HepG2 (cell line): ENCODE measurements around the gene KDM2B. TPM values are rescaled to one million over a fixed set of nuclear protein-coding genes. Genes with fewer than 3 reads are reported as not detected.

Experiments used
- ATAC-seq: fragments of 200-7000 bp; cut with Tn5 transposase; 3 replicates; pipeline ENCODE4 v1.9.1; 2020; ENCODE audit warnings: mild to moderate bottlenecking, moderate library complexity
- BruUV-seq: library from RNA; stranded (reverse); fragments of 400-500 nt; replicated peaks from 2 replicates; lab custom pipeline; 2021; lab: Mats Ljungman, UMichigan
- CTCF ChIA-PET: fragments of 300-600 bp; formaldehyde crosslinking; extraction: SDS; loops from one replicate; lab custom pipeline; 2021; ENCODE audit warnings: low total read pairs, inconsistent platforms, low intra/inter-chr PET ratio; lab: Yijun Ruan, JAX
- POLR2A ChIA-PET: fragments of 350-600 bp; sonication (Branson Sonifier 250); formaldehyde crosslinking; loops from one replicate; lab custom pipeline; 2020; ENCODE audit warnings: antibody characterized with exemption, inconsistent platforms; lab: Yijun Ruan, JAX
- DNase-seq: peaks from one replicate; pipeline ENCODE4 v3.0.0-alpha.2; 2015; ENCODE audit warnings: low spot score
- FAIRE-seq: peaks from 3 replicates; lab custom pipeline; 2011; peaks lifted over from hg19 to GRCh38; lab: Jason Lieb, UNC
- H2AFZ ChIP-seq: one replicate; pipeline ENCODE4 v1.6.1; 2011; ENCODE audit warnings: low read length, inconsistent platforms
- H3K27ac ChIP-seq: fragments of 300-600 bp; 3 replicates; pipeline ENCODE4 v1.8.0; 2011; ENCODE audit warnings: mixed run types, mild to moderate bottlenecking, mixed read lengths, low read length, inconsistent platforms; ENCODE audit not compliant: insufficient read depth; ENCODE audit errors: extremely low read length
- H3K27me3 ChIP-seq, 2 experiments: fragments of 200-600 bp in 1 of 2; 2 replicates in 1 of 2; 3 replicates in 1 of 2; pipeline versions ENCODE4 v1.6.0 to v1.8.0; 2011; ENCODE audit warnings: low read length in 2 of 2, mild to moderate bottlenecking in 2 of 2, moderate library complexity in 2 of 2, inconsistent platforms in 1 of 2; ENCODE audit not compliant: insufficient read depth in 2 of 2, control insufficient read depth in 1 of 2
- H3K36me3 ChIP-seq, 2 experiments: fragments of 200-600 bp in 1 of 2; replicated peaks in 1 of 2; 2 replicates in 1 of 2; 3 replicates in 1 of 2; pipeline versions ENCODE4 v1.5.1 to v1.8.0; 2011; ENCODE audit warnings: low read length in 2 of 2, inconsistent platforms in 1 of 2; ENCODE audit not compliant: insufficient read depth in 2 of 2, control insufficient read depth in 1 of 2
- H3K4me1 ChIP-seq: 2 replicates; pipeline ENCODE4 v1.5.1; 2012; ENCODE audit warnings: low read length, inconsistent platforms; ENCODE audit not compliant: insufficient read depth
- H3K4me2 ChIP-seq: 2 replicates; pipeline ENCODE4 v1.6.0; 2011; ENCODE audit warnings: low read depth, low read length, inconsistent platforms
- H3K4me3 ChIP-seq, 3 experiments: fragments of 200-600 bp in 1 of 3; sonication (generic), shearing (Covaris generic) in 1 of 3; replicated peaks in 1 of 3; 2 replicates each; pipeline ENCODE4 v1.5.1; 2011 to 2016; ENCODE audit warnings: low read length in 3 of 3, inconsistent platforms in 2 of 3, low read depth in 2 of 3, mild to moderate bottlenecking in 2 of 3, control low read depth in 1 of 3, mixed read lengths in 1 of 3; ENCODE audit not compliant: insufficient read depth in 1 of 3
- H3K79me2 ChIP-seq: one replicate; pipeline ENCODE4 v1.6.1; 2011; ENCODE audit warnings: low read length, inconsistent platforms; ENCODE audit not compliant: insufficient read depth
- H3K9ac ChIP-seq: 2 replicates; pipeline ENCODE4 v1.6.0; 2011; ENCODE audit warnings: mild to moderate bottlenecking, low read depth, low read length, inconsistent platforms; ENCODE audit not compliant: insufficient read depth
- H3K9me3 ChIP-seq: 2 replicates; pipeline ENCODE4 v1.5.1; 2012; ENCODE audit warnings: mild to moderate bottlenecking, low read length
- H4K20me1 ChIP-seq: 2 replicates; pipeline ENCODE4 v1.6.0; 2011; ENCODE audit warnings: inconsistent platforms, mild to moderate bottlenecking, low read length, moderate library complexity; ENCODE audit not compliant: insufficient read depth
- BHLHE40 ChIP-seq: IDR thresholded peaks from 2 replicates; pipeline ENCODE4 v1.6.1; 2011; ENCODE audit warnings: low read length, improper control_type of control experiment
- KLF15 ChIP-seq: sonication (generic); formaldehyde crosslinking; IDR thresholded peaks from 2 replicates; pipeline ENCODE4 v1.8.1; 2023; ENCODE audit warnings: borderline replicate concordance, mild to moderate bottlenecking, inconsistent platforms, missing genetic modification reagents, mixed read lengths
- POLR2A ChIP-seq, 2 experiments: IDR thresholded peaks; 2 replicates each; pipeline ENCODE4 v1.6.1; 2011; ENCODE audit warnings: low read depth in 2 of 2, low read length in 2 of 2, mild to moderate bottlenecking in 1 of 2, moderate library complexity in 1 of 2; ENCODE audit not compliant: insufficient read depth in 1 of 2
- RFX1 ChIP-seq: fragments of 450-650 bp; IDR thresholded peaks from 2 replicates; pipeline ENCODE4 v1.6.1; 2017
- SALL1 ChIP-seq: sonication (generic); formaldehyde crosslinking; IDR thresholded peaks from 2 replicates; pipeline ENCODE4 v1.8.0; 2022; ENCODE audit warnings: mild to moderate bottlenecking, missing genetic modification reagents
- ZFP36L1 ChIP-seq: sonication (generic); formaldehyde crosslinking; IDR thresholded peaks from 2 replicates; pipeline ENCODE4 v1.8.0; 2022; ENCODE audit warnings: mild to moderate bottlenecking, missing genetic modification reagents, moderate library complexity
- ZNF263 ChIP-seq: sonication (generic); formaldehyde crosslinking; IDR thresholded peaks from 2 replicates; pipeline ENCODE4 v1.4.0; 2020; ENCODE audit warnings: missing genetic modification reagents
- ZNF33A ChIP-seq: sonication (generic); formaldehyde crosslinking; IDR thresholded peaks from 2 replicates; pipeline ENCODE4 v1.5.1; 2020; ENCODE audit warnings: missing genetic modification reagents, mild to moderate bottlenecking, moderate library complexity, borderline replicate concordance
- ZNF431 ChIP-seq: sonication (generic); formaldehyde crosslinking; IDR thresholded peaks from 2 replicates; pipeline ENCODE4 v1.9.0; 2022; ENCODE audit warnings: missing genetic modification reagents, low read depth, mild to moderate bottlenecking, borderline replicate concordance
- ZNF782 ChIP-seq: sonication (generic); formaldehyde crosslinking; IDR thresholded peaks from 2 replicates; pipeline ENCODE4 v1.4.0; 2020; ENCODE audit warnings: missing genetic modification reagents, mild to moderate bottlenecking, borderline replicate concordance
- ZNF816 ChIP-seq: sonication (generic); formaldehyde crosslinking; IDR thresholded peaks from 2 replicates; pipeline ENCODE4 v1.8.0; 2022; ENCODE audit warnings: missing genetic modification reagents, mild to moderate bottlenecking, borderline replicate concordance
- WGBS: methylation state at CpG from one replicate; pipeline ENCODE4 v1.1.6; 2017; ENCODE audit warnings: low lambda C conversion rate; 5-methylcytosine and 5-hydroxymethylcytosine counted together
- in situ Hi-C: cut with HindIII; loops from 2 replicates; pipeline ENCODE4 v1.10.0; 2017; ENCODE audit warnings: low pct_unique_long_range_greater_than_20kb; ENCODE audit not compliant: extremely low pct_ligation_motif_present
- intact Hi-C: fragments of 100-400 bp; cut with micrococcal nuclease; formaldehyde crosslinking; loops from one replicate; pipeline ENCODE4 v1.10.0; 2022; ENCODE audit not compliant: unreplicated experiment
- polyA plus RNA-seq, 8 experiments: library from polyadenylated mRNA; depleted of rRNA in 3 of 8; stranded (reverse) in 7 of 8; unstranded in 1 of 8; fragments of >200 nt; fragmentation: Illumina TruSeq in 4 of 8; extraction: Trizol in 4 of 8; gene quantifications; 2 replicates each; pipeline versions ENCODE4 v1.2.1 to v1.2.3, GENCODE V29; 2011 to 2016; ENCODE audit warnings: low read depth in 4 of 8, missing spikeins in 1 of 8, mixed read lengths in 1 of 8; ENCODE audit not compliant: insufficient read depth in 1 of 8
- total RNA-seq, 5 experiments: library from RNA; depleted of rRNA; stranded (reverse); fragments of >200 nt; fragmentation: Illumina TruSeq; extraction: Trizol; gene quantifications; 2 replicates each; pipeline ENCODE4 v1.2.3, GENCODE V29; 2016; ENCODE audit warnings: low read depth in 1 of 5
- TF ChIP-seq, protein P1 (sequence below): sonication (generic); formaldehyde crosslinking; conservative IDR thresholded peaks from 2 replicates; pipeline ENCODE4 v1.8.0; 2022; ENCODE audit warnings: missing genetic modification reagents
- TF ChIP-seq, protein P2 (sequence below): sonication (generic); formaldehyde crosslinking; IDR thresholded peaks from 2 replicates; pipeline ENCODE4 v1.4.0; 2020; ENCODE audit warnings: mild to moderate bottlenecking, missing genetic modification reagents
- TF ChIP-seq, protein P3 (sequence below): sonication (generic); formaldehyde crosslinking; IDR thresholded peaks from 2 replicates; pipeline ENCODE4 v1.5.1; 2020; ENCODE audit warnings: mild to moderate bottlenecking, missing genetic modification reagents, moderate library complexity

KDM2B gene
- total and polyA plus RNA-seq, 2 of the 13 experiments (the other 11 are each of a cell fraction or from before 2014, with no cell fraction given), result 17.5 to 26.1 TPM

DNA sequence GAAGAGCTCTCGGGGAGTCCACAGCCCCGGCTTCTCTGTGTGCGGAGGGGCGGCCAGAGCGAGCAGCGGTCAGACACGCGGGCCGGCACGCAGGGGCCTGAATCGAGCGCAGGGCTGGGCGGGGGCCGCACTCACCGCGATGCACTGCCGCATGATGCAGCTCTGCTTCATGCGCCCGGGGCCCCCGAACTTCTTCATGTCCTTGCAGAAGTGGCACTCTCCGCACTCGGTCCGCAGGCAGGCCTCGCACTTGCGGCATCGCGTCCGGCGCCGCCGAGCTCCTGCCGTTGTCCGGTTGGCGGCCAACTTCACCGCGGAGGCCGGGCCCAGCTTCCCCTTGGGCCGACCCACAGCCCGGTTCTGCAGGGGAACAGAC lies 127.8 kb downstream of the KDM2B start (continued):
- TF ChIP-seq, protein P1, sequence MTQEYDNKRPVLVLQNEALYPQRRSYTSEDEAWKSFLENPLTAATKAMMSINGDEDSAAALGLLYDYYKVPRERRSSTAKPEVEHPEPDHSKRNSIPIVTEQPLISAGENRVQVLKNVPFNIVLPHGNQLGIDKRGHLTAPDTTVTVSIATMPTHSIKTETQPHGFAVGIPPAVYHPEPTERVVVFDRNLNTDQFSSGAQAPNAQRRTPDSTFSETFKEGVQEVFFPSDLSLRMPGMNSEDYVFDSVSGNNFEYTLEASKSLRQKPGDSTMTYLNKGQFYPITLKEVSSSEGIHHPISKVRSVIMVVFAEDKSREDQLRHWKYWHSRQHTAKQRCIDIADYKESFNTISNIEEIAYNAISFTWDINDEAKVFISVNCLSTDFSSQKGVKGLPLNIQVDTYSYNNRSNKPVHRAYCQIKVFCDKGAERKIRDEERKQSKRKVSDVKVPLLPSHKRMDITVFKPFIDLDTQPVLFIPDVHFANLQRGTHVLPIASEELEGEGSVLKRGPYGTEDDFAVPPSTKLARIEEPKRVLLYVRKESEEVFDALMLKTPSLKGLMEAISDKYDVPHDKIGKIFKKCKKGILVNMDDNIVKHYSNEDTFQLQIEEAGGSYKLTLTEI (CRISPR knock-in tag), result no peak
- TF ChIP-seq ZNF816 (CRISPR knock-in tag), result no peak
- TF ChIP-seq RFX1, result no peak
- no peak for TF ChIP-seq ZNF431 (CRISPR knock-in tag)
- no peak for TF ChIP-seq POLR2A (IDR thresholded peaks at IDR 0.05; ENCODE audit: insufficient read depth in 1 of 2, low read depth in 2 of 2, low read length in 2 of 2)
- TF ChIP-seq ZNF33A (CRISPR knock-in tag), result no peak
- no peak for TF ChIP-seq ZFP36L1 (CRISPR knock-in tag)
- no peak for TF ChIP-seq SALL1
- TF ChIP-seq KLF15 (CRISPR knock-in tag), result no peak
- no peak for TF ChIP-seq BHLHE40
- TF ChIP-seq ZNF782 (CRISPR knock-in tag), result no peak

DNA sequence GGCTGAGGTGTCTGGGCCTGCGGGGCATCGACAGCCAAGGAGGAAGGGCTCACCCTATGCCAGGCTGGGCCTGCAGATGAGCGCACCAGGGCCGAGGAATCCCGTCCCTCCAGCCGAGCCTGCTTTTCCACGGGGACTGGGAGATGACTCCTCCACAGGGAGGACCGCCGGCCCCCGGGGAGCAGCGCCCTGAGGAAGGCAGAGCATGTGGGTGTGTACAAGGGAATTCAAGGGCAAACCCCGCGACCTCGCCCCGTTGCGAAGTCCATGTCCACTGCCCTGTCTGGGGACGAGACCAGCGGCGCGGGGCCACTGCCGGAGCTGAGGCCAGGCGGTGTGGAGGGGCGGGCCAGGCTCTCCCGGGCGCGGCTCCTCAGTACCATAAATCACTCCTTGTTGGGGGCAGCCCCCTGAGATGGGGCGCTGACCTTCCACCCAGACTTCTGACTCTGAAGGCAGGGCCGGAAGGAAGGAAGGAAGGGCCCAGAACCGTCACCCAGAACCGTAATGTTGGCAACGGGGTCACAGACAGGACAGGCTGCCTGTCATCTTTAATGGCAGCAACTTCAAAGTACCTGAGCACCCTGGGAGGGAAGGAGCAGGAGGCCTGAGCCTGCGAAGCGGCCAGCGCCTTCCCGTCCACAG lies 128.4 kb downstream of the KDM2B start:
- in situ Hi-C loops, result no loop called here
- 94% methylated on average over 20 of the region's 35 CpGs for WGBS
- Histone ChIP-seq H3K9ac (no peak overlapping the region), H3K4me3 (no peak overlapping the region), H4K20me1 (peaks cover 3% of the 10 kb centered on the region; the same call in 1 of the 2 replicates), H3K27me3 (no peaks in the 10 kb centered on the region), H3K36me3 (peaks cover 12 to 40% of the 10 kb centered on the region in 2 experiments; a peak in 4 of 5 replicates), H3K27ac (no peak overlapping the region), H3K4me1 (0 out of 2 replicates have a peak, but pooled peaks cover 5% of the 10 kb centered on the region), H3K79me2 (peaks cover 39% of the 10 kb centered on the region), H3K9me3 (no peaks in the 10 kb centered on the region), H2AFZ (no peak overlapping the region), H3K4me2 (no peak overlapping the region)
- ATAC-seq (no peak), FAIRE-seq (no peak), DNase-seq (no peak)
- intact Hi-C loops, result no loop called here
- CTCF ChIA-PET, result no interaction called here
- no TSS peak for BruUV-seq
- POLR2A ChIA-PET, result no interaction called here
- TF ChIP-seq, protein P2, sequence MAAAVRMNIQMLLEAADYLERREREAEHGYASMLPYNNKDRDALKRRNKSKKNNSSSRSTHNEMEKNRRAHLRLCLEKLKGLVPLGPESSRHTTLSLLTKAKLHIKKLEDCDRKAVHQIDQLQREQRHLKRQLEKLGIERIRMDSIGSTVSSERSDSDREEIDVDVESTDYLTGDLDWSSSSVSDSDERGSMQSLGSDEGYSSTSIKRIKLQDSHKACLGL (CRISPR knock-in tag), result no peak
- TF ChIP-seq, protein P3, sequence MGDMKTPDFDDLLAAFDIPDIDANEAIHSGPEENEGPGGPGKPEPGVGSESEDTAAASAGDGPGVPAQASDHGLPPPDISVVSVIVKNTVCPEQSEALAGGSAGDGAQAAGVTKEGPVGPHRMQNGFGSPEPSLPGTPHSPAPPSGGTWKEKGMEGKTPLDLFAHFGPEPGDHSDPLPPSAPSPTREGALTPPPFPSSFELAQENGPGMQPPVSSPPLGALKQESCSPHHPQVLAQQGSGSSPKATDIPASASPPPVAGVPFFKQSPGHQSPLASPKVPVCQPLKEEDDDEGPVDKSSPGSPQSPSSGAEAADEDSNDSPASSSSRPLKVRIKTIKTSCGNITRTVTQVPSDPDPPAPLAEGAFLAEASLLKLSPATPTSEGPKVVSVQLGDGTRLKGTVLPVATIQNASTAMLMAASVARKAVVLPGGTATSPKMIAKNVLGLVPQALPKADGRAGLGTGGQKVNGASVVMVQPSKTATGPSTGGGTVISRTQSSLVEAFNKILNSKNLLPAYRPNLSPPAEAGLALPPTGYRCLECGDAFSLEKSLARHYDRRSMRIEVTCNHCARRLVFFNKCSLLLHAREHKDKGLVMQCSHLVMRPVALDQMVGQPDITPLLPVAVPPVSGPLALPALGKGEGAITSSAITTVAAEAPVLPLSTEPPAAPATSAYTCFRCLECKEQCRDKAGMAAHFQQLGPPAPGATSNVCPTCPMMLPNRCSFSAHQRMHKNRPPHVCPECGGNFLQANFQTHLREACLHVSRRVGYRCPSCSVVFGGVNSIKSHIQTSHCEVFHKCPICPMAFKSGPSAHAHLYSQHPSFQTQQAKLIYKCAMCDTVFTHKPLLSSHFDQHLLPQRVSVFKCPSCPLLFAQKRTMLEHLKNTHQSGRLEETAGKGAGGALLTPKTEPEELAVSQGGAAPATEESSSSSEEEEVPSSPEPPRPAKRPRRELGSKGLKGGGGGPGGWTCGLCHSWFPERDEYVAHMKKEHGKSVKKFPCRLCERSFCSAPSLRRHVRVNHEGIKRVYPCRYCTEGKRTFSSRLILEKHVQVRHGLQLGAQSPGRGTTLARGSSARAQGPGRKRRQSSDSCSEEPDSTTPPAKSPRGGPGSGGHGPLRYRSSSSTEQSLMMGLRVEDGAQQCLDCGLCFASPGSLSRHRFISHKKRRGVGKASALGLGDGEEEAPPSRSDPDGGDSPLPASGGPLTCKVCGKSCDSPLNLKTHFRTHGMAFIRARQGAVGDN (CRISPR knock-in tag), result 0 out of 2 replicates have a peak, but pooled peaks have one; percentile 0
- TF ChIP-seq ZNF263 (CRISPR knock-in tag), result peak; percentile 87
